HEK293T (cell line): ENCODE results near the gene NBAS.

ENCODE experiments used
- ARNT ChIP-seq: fragments of 450-650 bp; IDR thresholded peaks from 2 replicates; pipeline ENCODE4 v1.6.1; 2017; ENCODE audit warnings: mild to moderate bottlenecking
- BHLHE40 ChIP-seq: fragments of 450-650 bp; IDR thresholded peaks from 2 replicates; pipeline ENCODE4 v1.6.1; 2016; ENCODE audit warnings: mild to moderate bottlenecking, moderate library complexity, borderline replicate concordance
- ELF4 ChIP-seq: fragments of 450-650 bp; IDR thresholded peaks from 2 replicates; pipeline ENCODE4 v1.6.1; 2017; ENCODE audit warnings: antibody characterized with exemption
- FOXK2 ChIP-seq: fragments of 450-650 bp; IDR thresholded peaks from 2 replicates; pipeline ENCODE4 v1.6.1; 2016; ENCODE audit warnings: mild to moderate bottlenecking
- FOXM1 ChIP-seq: fragments of 450-650 bp; IDR thresholded peaks from 2 replicates; pipeline ENCODE4 v1.6.1; 2017; ENCODE audit warnings: mild to moderate bottlenecking, borderline replicate concordance
- L3MBTL2 ChIP-seq: fragments of 450-650 bp; conservative IDR thresholded peaks from 2 replicates; pipeline ENCODE4 v1.6.1; 2016; ENCODE audit warnings: mild to moderate bottlenecking
- SP1 ChIP-seq: fragments of 450-650 bp; IDR thresholded peaks from 2 replicates; pipeline ENCODE4 v1.6.1; 2017
- SUZ12 ChIP-seq: fragments of 450-650 bp; IDR thresholded peaks from 2 replicates; pipeline ENCODE4 v1.6.1; 2016; ENCODE audit warnings: mild to moderate bottlenecking
- TARDBP ChIP-seq: fragments of 450-650 bp; IDR thresholded peaks from 2 replicates; pipeline ENCODE4 v1.6.1; 2016
- ZNF384 ChIP-seq: fragments of 450-650 bp; IDR thresholded peaks from 2 replicates; pipeline ENCODE4 v1.6.1; 2016

- TF ChIP-seq ZNF384 (no peak), ELF4 (no peak), BHLHE40 (no peak), L3MBTL2 (no peak), SP1 (no peak), ARNT (no peak), SUZ12 (no peak), FOXK2 (no peak), TARDBP (no peak), FOXM1 (no peak)
Measured at GRCh38 chr2:15142069-15142689, 419.0 kb downstream of the NBAS start.
